ENCODE results near the gene RNPS1. TPM values are rescaled to one million over a fixed set of nuclear protein-coding genes. Genes with fewer than 3 reads are reported as not detected.

The RNPS1 gene, protein sequence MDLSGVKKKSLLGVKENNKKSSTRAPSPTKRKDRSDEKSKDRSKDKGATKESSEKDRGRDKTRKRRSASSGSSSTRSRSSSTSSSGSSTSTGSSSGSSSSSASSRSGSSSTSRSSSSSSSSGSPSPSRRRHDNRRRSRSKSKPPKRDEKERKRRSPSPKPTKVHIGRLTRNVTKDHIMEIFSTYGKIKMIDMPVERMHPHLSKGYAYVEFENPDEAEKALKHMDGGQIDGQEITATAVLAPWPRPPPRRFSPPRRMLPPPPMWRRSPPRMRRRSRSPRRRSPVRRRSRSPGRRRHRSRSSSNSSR
- total RNA-seq (2014; rRNA removed; shearing (Covaris generic)) = 101 and 113 TPM in 2 replicates
- 315 and 319 TPM in 2 replicates for polyA plus RNA-seq (2015; cell fraction: cytosol; rRNA removed)
- 295 and 340 TPM in 2 replicates for polyA plus RNA-seq (2015; cell fraction: nucleus; rRNA removed)

DNA sequence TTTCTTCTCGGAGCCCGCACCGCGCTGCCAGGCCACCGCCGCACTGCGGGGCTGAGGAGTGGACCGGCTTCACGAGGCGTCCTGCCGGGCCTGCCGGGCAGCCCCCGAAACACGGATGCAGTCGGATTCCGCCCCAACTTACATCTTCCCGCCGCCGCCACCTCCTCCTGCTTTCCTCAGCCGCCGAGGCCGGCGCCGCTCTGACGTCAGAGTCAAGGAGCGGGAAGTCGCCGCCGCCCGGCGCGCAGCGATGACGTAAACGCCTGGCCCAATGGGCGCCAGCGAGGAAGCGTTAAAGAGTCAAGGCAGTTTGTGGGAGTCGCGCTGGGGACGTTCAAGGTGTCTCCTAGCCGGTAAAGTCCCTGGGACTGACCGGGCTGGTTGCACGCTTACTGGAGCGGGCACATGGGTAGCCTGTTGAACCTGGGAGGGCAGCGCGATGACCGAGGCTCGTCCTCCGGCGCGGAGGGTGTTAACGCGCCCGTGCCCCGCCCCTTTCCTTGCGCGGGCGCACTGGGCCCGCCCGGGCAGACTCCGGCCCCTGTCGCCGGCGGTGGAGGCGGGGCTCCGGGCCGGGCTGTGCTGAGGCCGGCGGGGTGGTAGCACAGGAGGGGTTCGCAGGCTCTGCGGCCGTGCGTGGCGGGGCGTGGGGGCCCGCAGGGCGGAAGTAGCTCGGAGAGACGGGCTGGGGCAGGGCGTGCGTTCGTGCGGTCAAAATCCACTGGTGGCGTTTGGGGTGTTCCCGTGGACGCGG lies at the start of gene RNPS1:
Gene RNPS1, minus strand, starts transcription at position 214 of the 754 bp plus-strand sequence. CDS start 3,483 bp downstream, outside the sequence.
- in situ Hi-C loops (cut with HindIII; ENCODE audit: low pct_unique_long_range_greater_than_20kb, low sequenced_read_pairs) = no loop called here
- peak; percentile 90 for DNase-seq (ENCODE audit: low read depth, low spot score)

DNA sequence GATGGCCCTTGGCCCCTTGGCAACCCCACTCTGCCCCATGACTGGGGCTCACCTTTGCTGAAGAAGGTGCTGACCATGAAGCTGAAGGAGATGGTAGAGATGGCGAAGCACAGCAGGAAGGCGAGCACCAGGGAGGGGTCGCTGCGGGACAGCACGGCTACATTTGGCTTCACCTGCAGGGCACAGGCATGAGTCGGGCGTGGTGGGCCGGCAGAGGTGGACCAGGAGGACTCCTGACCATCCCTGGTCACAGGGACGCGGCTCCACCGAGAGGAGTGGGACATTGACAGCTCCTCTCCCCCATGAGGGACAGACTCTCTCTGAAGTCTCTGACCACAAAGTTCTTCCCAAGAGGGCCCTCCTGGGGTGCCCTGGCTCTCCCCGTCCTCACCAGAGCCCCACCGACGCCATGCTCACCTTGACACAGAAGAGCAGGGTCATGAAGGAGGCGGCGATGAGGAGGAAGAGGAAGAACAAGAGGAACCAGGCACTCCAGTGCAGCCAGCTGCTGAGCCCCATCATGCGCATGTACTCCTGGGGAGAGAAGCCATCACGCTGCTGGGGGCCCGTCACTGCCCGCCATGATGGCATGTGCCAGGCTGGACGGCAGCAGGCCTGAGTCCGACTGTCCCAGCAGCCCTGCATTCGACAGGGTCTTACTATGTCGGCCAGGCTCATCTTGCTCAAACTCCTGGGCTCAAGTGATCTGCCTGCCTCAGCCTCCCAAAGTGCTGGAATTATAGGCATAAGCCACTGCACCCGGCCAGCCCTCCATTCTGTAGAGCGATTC lies 49.5 kb upstream of the RNPS1 start:
- in situ Hi-C loops (cut with HindIII; ENCODE audit: low pct_unique_long_range_greater_than_20kb, low sequenced_read_pairs) = no loop called here
- DNase-seq (ENCODE audit: low read depth, low spot score) = no peak

DNA sequence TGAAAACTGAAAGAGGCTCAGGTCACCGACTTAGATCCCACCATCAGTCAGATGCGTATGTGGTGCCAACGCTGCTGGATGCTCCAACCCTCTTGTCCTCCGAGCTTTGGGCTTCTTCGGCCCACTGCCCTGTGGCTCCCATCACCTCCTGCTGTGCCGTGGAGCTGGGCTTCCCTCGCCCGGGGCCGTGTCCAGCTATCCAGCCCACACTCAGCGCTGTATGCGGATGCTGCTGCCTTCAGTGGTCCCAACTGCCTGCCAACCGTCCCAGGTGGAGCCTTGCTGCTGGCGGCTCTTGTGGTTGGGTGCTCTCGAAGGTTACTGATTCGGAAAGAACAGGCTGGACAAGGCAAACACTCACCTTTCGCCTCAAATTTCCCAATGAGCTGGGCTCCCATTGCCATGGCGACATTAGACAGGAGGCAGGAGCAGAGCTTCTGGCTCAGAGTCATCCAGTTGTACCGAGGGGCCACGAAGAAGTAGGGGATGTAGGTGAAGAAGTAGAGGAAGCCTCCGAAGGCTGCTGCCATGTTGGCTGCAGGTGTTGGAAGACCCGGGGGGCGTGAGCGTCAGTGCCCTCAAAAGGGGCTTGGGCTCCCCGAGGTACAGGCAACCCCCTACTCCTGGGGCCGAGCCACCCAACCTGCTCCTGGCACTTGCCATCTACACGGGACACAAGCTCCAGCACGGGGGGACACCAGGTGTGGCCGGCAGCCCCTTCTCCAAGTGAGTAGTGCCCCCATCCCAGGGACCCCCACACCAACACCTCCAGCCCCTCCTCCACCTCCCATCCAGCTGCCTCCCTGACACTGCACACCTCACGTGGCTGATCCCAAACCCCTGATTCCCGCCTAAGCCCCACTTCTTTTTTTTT lies 40.4 kb upstream of the RNPS1 start:
- DNase-seq (ENCODE audit: low read depth, low spot score) = no peak
- in situ Hi-C loops (cut with HindIII; ENCODE audit: low pct_unique_long_range_greater_than_20kb, low sequenced_read_pairs) = no loop called here

DNA sequence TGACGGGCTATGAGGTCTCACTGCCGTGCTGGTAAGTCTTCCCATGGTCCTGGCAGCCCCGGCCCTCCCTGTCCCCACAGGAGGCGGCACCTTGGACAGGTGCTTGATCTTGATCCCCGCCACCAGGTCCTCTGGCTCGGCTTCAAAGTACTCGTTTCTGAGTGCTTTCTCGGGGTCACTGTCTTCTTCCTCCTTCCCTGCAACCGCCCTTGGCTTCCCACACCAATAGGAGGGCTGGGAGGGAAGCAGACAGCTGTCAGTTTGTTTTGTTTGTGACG lies 31.9 kb upstream of the RNPS1 start:
- no peak for DNase-seq (ENCODE audit: low read depth, low spot score)
- in situ Hi-C loops (cut with HindIII; ENCODE audit: low pct_unique_long_range_greater_than_20kb, low sequenced_read_pairs) = no loop called here

DNA sequence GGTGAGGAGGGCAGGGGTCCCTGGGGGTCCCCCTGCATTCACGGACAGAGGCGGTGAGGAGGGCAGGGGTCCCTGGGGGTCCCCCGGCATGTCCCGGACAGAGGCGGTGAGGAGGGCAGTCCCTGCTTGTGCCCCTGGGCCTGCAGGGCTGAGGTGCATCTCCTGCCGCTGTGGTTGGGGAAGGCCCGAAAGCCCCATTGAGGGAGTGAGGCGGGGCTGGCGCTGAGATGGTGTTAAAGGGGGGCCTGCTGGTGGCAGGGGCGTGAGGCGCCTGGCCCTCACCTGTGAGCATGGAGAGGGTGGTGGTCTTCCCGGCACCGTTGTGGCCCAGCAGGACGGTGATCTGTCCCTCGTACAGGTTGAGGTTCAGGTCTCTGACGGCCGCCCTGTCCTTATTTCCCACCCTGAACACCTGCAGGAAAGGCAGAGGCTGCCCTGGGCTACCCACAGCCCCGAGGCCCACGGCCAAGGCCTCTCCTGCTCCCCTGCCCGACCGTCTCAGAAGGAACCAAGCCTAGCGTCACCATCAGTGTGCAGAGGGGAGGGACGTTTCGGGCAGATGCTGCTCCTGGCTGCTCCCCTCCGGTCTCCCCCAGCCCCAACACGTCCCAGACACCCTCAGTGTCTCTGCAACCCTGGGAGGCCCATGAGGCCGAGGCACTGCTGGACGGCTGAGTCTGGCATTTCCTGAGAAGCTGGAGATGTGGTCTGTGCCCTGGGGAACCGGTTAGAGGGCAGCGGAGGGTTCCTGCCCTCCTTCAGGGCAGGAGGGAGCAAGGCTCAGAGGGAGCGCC lies 31.4 kb upstream of the RNPS1 start:
- in situ Hi-C loops (cut with HindIII; ENCODE audit: low pct_unique_long_range_greater_than_20kb, low sequenced_read_pairs) = no loop called here
- no peak for DNase-seq (ENCODE audit: low read depth, low spot score)

DNA sequence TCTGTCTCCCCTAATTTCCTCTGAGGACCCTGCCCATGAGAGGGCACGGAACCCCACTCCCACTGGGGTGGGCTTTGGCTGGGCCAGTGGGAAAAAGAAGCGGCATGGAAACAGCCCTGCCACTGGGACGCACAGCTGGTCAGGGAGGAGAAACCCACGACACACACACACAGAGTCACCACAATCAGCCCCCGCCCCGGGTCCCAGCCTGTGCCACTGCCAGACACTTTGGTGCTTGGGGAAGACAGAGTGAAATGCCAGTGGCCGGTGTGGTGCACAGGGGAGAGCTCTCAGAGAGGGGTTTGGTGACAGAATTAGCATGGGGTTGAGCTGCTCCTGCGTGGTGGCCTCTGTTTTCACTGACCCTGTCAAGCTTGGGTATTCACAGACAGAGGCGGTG lies 30.7 kb upstream of the RNPS1 start:
- no peak for DNase-seq (ENCODE audit: low read depth, low spot score)
- in situ Hi-C loops (cut with HindIII; ENCODE audit: low pct_unique_long_range_greater_than_20kb, low sequenced_read_pairs) = no loop called here

DNA sequence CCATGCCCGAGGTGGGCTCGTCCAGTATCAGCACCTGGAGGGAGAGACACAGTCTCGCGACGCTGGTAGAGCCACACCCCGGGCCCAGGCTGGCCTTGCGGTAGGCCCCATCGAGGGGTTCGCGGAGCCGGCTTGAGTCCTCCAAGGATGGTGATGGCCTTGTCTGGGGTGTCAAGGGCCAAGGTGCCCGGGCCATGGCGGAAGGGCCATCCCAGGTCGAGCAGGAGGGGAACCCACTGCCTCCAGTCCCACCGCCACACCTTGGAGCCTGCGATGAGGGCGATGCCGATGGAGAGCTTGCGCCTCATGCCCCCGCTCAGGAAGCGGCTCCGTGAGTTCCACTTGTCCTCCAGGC lies 29.6 kb upstream of the RNPS1 start:
- in situ Hi-C loops (cut with HindIII; ENCODE audit: low pct_unique_long_range_greater_than_20kb, low sequenced_read_pairs) = no loop called here
- no peak for DNase-seq (ENCODE audit: low read depth, low spot score)

DNA sequence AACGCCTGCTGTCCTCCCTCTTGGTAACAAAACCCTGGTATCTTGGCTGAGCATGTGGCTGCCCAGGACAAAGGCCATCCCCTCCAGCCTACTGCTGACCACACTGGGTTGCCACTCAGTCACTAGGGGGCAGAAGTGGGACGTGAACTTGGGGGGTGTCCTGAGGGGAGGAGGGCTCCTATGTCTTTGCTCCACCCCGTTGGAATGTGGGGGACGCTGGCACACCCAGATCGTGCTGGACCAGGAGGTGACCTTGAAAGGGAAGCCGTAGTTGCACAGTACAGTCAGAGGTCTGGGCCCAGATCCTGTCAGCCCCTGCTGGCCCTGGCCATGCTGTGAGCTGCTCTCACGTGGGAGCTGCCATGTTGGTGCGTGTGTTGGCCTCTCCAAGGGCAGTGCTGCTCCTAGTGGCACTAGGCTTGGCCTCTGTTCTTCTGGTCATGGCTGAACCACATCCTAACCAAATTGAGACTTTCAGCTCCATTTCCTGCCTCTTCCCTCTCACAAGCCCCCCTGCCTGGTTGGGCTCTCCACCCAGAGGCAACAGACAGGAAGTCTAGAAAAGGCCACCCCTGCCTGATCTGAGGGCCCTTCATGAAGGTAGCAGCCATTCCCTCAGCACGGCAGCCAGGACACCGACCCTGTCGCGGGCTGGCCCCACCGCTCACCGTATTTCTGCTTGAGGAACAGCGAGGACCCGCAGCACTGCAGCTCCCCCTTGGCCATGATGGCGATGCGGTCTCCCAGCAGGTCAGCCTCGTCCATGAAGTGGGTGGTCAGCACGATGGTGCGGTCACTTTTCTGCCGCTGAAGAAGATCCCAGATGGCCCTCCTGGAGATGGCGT lies 29.0 kb upstream of the RNPS1 start:
- peak; percentile 82 for DNase-seq (ENCODE audit: low read depth, low spot score)
- in situ Hi-C loops (cut with HindIII; ENCODE audit: low pct_unique_long_range_greater_than_20kb, low sequenced_read_pairs) = no loop called here

DNA sequence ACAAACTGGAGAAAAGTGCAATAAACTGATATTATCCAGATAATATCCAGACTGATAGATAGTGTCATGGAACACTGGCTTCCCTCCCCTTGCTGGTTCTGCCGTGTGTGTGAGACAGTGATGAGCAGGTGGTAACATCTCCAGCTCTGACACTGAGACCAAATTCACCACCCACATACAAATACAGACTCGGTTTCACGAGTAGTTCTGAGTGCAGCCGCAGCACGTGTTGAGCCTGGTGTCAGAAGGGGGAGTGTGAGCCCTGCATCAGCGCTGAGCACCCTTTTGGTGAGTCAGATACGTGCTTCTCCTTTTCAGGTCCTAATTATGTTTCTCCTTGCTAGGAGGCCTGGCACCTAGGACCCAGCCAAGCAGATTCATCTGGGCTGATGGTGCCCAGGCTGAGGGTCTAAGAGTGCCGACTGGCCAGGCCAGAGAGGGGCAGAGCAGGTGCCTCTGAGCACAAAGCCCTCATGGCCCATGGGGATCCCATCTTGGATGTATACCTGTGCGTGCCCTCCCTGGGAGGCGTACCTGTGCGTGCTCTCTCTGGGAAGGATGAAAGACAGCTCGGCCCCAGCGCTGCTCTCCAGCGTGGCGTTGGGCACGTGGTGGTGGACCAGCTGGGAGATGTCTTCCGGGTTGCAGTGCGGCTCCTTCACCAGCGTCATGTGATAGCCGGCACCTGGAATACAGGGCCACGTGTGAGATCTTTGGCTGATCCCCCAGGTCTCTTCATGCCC lies 27.3 kb upstream of the RNPS1 start:
- in situ Hi-C loops (cut with HindIII; ENCODE audit: low pct_unique_long_range_greater_than_20kb, low sequenced_read_pairs) = no loop called here
- no peak for DNase-seq (ENCODE audit: low read depth, low spot score)

DNA sequence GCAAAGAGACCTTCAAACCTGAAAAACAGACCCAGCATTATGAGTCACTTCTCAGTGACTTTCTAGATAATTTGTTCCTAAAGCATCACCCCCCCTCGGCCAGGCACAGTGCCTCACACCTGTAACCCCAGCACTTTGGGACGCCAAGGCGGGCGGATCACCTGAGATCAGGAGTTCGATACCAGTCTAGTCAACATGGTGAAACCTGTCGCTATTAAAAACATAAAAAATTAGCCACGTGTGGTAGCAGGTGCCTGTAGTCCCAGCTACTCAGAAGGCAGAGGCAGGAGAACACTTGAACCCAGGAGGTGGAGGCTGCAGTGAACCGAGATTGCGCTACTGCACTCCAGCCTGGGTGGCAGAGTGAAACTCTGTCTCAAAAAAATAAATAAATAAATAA lies 24.3 kb upstream of the RNPS1 start:
- DNase-seq (ENCODE audit: low read depth, low spot score) = no peak
- in situ Hi-C loops (cut with HindIII; ENCODE audit: low pct_unique_long_range_greater_than_20kb, low sequenced_read_pairs) = no loop called here

DNA sequence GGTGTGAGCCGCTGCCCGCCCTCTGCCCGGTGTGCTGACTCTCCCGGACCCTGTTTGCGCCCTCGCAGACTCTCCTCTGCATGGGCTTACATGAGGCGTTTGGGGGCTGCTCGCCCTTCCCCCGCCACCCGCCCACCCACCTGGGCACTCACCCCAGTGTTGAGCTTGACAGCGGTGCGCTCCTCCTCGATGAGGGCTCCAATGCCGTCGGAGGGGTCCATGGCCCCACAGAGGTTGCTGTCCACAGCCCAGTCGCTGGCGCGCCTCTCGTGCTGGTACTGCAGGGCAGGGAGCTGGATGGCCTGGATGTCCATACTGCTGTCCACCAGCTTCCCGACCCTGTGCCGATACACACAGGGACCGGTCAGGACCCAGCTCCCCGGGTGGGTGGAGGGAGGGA lies 21.4 kb upstream of the RNPS1 start:
- DNase-seq (ENCODE audit: low read depth, low spot score) = no peak
- in situ Hi-C loops (cut with HindIII; ENCODE audit: low pct_unique_long_range_greater_than_20kb, low sequenced_read_pairs) = no loop called here

DNA sequence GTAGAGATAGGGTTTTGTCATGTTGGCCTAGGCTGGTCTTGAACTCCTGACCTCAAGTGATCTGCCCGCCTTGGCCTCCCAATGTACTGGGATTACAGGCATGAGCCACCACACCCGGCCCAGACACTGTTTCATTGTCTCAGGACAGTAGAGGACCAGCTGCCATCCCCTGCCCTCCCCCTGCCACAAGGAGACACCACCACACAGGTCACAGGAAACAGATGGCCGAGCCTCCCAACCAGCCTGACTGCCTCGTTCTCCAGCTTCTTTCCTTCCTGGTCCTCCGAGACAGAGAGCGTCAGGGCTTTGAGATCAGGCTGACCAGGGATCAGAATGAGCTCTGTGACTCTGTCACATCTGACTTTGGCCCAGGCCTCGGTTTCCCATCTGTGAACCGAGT lies 20.8 kb upstream of the RNPS1 start:
- DNase-seq (ENCODE audit: low read depth, low spot score) = no peak
- in situ Hi-C loops (cut with HindIII; ENCODE audit: low pct_unique_long_range_greater_than_20kb, low sequenced_read_pairs) = no loop called here

DNA sequence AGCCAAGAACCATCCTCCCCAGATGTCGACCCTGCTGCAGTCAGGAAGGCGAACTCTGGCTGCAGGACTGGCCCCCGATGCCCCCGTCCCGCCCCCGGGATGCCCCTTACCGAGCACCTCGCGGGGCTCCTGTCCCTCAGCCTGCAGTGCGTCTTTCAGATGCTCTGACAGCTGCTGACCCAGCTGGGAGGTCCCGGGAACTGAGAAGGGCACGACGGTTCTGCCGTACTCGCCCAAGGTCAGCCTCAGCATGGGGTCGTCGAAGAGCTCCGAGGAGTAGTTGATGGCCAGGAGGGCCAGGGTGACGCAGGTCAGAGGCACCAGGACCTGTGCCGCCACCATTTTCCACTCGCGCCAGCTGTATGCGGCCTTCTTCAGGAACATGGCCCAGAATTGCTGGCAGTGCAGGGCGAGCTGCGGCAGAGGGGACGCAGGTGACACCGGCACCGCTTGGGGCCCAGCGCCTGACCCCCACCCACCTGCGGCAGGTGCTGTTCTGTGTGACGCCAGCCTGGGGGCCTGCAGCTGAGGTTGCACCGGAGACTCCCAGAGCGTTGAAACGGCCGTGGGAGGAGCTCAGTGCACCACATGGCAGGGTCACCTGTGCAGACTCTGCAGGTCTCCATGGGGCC lies 20.1 kb upstream of the RNPS1 start:
- DNase-seq (ENCODE audit: low read depth, low spot score) = no peak
- in situ Hi-C loops (cut with HindIII; ENCODE audit: low pct_unique_long_range_greater_than_20kb, low sequenced_read_pairs) = no loop called here

DNA sequence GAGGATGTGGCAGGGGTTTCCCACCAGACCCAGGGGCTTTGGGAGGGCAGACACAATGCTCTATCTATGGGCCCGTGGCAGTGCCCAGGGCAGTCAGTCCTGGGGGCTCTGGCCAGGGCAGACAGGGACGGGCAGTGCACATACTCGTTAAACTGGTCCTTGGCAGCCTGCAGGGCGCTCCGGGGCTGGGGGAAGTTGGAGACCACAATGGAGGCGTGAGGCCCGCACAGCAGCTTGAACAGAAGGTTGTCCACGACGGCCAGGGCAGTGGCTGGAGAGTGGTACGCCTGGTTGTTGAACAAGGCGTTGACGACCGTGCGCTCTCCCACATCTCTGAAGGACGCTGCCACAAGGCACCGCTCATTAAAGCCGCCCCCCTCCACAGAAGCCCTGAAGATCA lies 18.6 kb upstream of the RNPS1 start:
- no peak for DNase-seq (ENCODE audit: low read depth, low spot score)
- in situ Hi-C loops (cut with HindIII; ENCODE audit: low pct_unique_long_range_greater_than_20kb, low sequenced_read_pairs) = no loop called here

DNA sequence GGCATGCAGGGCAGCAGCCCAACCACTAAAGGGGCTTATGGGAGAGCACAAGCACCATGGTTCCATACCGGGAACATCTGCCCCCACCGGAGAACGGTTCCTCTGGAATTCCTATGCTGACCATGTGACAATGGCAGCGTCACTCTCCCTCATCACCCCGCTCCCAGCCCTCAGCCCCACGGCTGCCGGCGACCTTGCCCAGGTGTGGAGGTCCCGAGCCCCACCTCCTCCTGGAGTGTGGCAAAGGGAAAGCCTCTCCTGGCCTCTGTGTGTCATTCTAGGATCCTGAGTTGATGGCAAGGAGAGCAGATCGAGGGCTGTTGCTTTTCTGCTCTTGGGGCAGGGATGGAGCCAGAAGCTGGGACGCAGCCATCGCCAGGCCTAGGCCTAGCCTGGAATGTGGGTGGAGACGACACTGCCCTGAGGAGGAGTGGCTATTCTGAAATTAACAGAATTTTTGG lies 17.8 kb upstream of the RNPS1 start:
- no peak for DNase-seq (ENCODE audit: low read depth, low spot score)
- in situ Hi-C loops (cut with HindIII; ENCODE audit: low pct_unique_long_range_greater_than_20kb, low sequenced_read_pairs) = no loop called here
